ENCODE measurements around the gene DDX60. TPM values are rescaled to one million over a fixed set of nuclear protein-coding genes. Genes with fewer than 3 reads are reported as not detected.

The DDX60 gene
- total and polyA plus RNA-seq, 2 donors (not counting 3 experiments of a cell fraction or from before 2014, with no cell fraction given): 3.8 to 9.3 TPM

- Histone ChIP-seq H3K27me3 (ENCODE audit: control insufficient read depth in 2 of 2, insufficient read depth in 2 of 2, low read length in 2 of 2) (no peaks in the 10 kb centered on the region), H3K36me3 (ENCODE audit: control insufficient read depth in 2 of 2, extremely low read depth in 1 of 2, insufficient read depth in 2 of 2, low read length in 2 of 2) (peaks cover 0 to 2% of the 10 kb centered on the region in 2 experiments), H3K9me3 (replicated peaks; ENCODE audit: control insufficient read depth, insufficient read depth, low read length) (no peaks in the 10 kb centered on the region), H3K4me1 (ENCODE audit: control insufficient read depth, extremely low read depth, insufficient read depth, low read length) (no peaks in the 10 kb centered on the region), H4K20me1 (replicated peaks; ENCODE audit: control insufficient read depth, extremely low read depth, insufficient read depth, low read length) (no peaks in the 10 kb centered on the region), H2AFZ (ENCODE audit: low read depth, low read length) (no peak overlapping the region), H3K9me1 (replicated peaks; ENCODE audit: control insufficient read depth, extremely low read depth, insufficient read depth, low read length) (no peaks in the 10 kb centered on the region), H3K9ac (replicated peaks; ENCODE audit: extremely low read depth, insufficient read depth, low read length) (no peak overlapping the region), H3K79me2 (ENCODE audit: control insufficient read depth, insufficient read depth, low read length) (no peaks in the 10 kb centered on the region), H3K4me3 (replicated peaks in 1 of 3; ENCODE audit: insufficient read depth in 1 of 3, low read depth in 1 of 3, low read length in 3 of 3) (no peak overlapping the region), H3K4me2 (ENCODE audit: insufficient read depth, low read length) (no peak overlapping the region), H3K27ac (ENCODE audit: insufficient read depth, low read depth, low read length) (no peak overlapping the region)
- CTCF ChIA-PET: no interaction called here
- intact Hi-C loops (cut with micrococcal nuclease) (no loop called here), dilution Hi-C loops (cut with MboI; ENCODE audit: extremely low pct_ligation_motif_present, low sequenced_read_pairs) (no loop called here)
- FAIRE-seq: no peak
- TF ChIP-seq FOS (IDR thresholded peaks at IDR 0.05; ENCODE audit: borderline replicate concordance, insufficient read depth, low read length) (no peak), GATA2 (IDR thresholded peaks at IDR 0.05; ENCODE audit: insufficient read depth, insufficient read length, low read depth, low read length) (no peak), POLR2A (IDR thresholded peaks at IDR 0.05; ENCODE audit: low read depth, low read length) (no peak), EZH2 (IDR thresholded peaks at IDR 0.05; ENCODE audit: borderline replicate concordance, low read depth, low read length, severe bottlenecking) (no peak), CTCF (IDR thresholded peaks at IDR 0.05; ENCODE audit: extremely low read depth in 1 of 2, insufficient read depth in 1 of 2, low read depth in 1 of 2, low read length in 2 of 2) (no peak), POLR2AphosphoS5 (IDR thresholded peaks at IDR 0.05; ENCODE audit: insufficient read depth, low read depth, low read length) (no peak)
- no peak for DNase-seq (ENCODE audit: low read depth, low spot score)
- POLR2A ChIA-PET: no interaction called here
- no TSS peak for BruUV-seq (replicated peaks)
Measured at GRCh38 chr4:168367065-168367464, 48.5 kb upstream of the DDX60 start.

GRCh38 chr4:168362025-168362401 is 43.5 kb upstream of the DDX60 start:
- H3K27ac ChIP-seq (ENCODE audit: insufficient read depth, low read depth, low read length): no peak overlapping the region
- ChIA-PET POLR2A (no interaction called here), CTCF (interaction anchor here (1.6 kb wide), 1 partner anchor 27 kb away, joined by 4 read pairs; no protein-coding TSS in a partner anchor)
- no peak overlapping the region for H2AFZ ChIP-seq (ENCODE audit: low read depth, low read length)
- H3K4me3 ChIP-seq (replicated peaks in 1 of 3; ENCODE audit: insufficient read depth in 1 of 3, low read depth in 1 of 3, low read length in 3 of 3): no peak overlapping the region
- H3K9ac ChIP-seq (replicated peaks; ENCODE audit: extremely low read depth, insufficient read depth, low read length): no peak overlapping the region
- H3K9me3 ChIP-seq (replicated peaks; ENCODE audit: control insufficient read depth, insufficient read depth, low read length): no peaks in the 10 kb centered on the region
- intact Hi-C loops (cut with micrococcal nuclease) (no loop called here), dilution Hi-C loops (cut with MboI; ENCODE audit: extremely low pct_ligation_motif_present, low sequenced_read_pairs) (no loop called here)
- H3K27me3 ChIP-seq (ENCODE audit: control insufficient read depth in 2 of 2, insufficient read depth in 2 of 2, low read length in 2 of 2): no peaks in the 10 kb centered on the region
- no peaks in the 10 kb centered on the region for H3K79me2 ChIP-seq (ENCODE audit: control insufficient read depth, insufficient read depth, low read length)
- H4K20me1 ChIP-seq (replicated peaks; ENCODE audit: control insufficient read depth, extremely low read depth, insufficient read depth, low read length): no peaks in the 10 kb centered on the region
- peaks cover 0 to 17% of the 10 kb centered on the region in 2 experiments for H3K36me3 ChIP-seq (ENCODE audit: control insufficient read depth in 2 of 2, extremely low read depth in 1 of 2, insufficient read depth in 2 of 2, low read length in 2 of 2)
- H3K9me1 ChIP-seq (replicated peaks; ENCODE audit: control insufficient read depth, extremely low read depth, insufficient read depth, low read length): no peaks in the 10 kb centered on the region
- DNase-seq (ENCODE audit: low read depth, low spot score) (no peak), FAIRE-seq (no peak)
- no TSS peak for BruUV-seq (replicated peaks)
- no peak overlapping the region for H3K4me2 ChIP-seq (ENCODE audit: insufficient read depth, low read length)
- TF ChIP-seq MYC (IDR thresholded peaks at IDR 0.05; ENCODE audit: low read depth, low read length): no peak
- no peak for TF ChIP-seq POLR2A (IDR thresholded peaks at IDR 0.05; ENCODE audit: low read depth, low read length)
- no peak for TF ChIP-seq EZH2 (IDR thresholded peaks at IDR 0.05; ENCODE audit: borderline replicate concordance, low read depth, low read length, severe bottlenecking)
- TF ChIP-seq FOS (IDR thresholded peaks at IDR 0.05; ENCODE audit: borderline replicate concordance, insufficient read depth, low read length): no peak
- no peak for TF ChIP-seq JUN (IDR thresholded peaks at IDR 0.05; ENCODE audit: borderline replicate concordance, insufficient read depth, insufficient read length, low read depth)
- TF ChIP-seq GATA2 (IDR thresholded peaks at IDR 0.05; ENCODE audit: insufficient read depth, insufficient read length, low read depth, low read length): no peak
- no peak for TF ChIP-seq MAX (IDR thresholded peaks at IDR 0.05; ENCODE audit: insufficient read depth, insufficient read length)
- TF ChIP-seq POLR2AphosphoS5 (IDR thresholded peaks at IDR 0.05; ENCODE audit: insufficient read depth, low read depth, low read length): no peak
- TF ChIP-seq CTCF (IDR thresholded peaks at IDR 0.05; ENCODE audit: extremely low read depth in 1 of 2, insufficient read depth in 1 of 2, low read depth in 1 of 2, low read length in 2 of 2): no peak
- H3K4me1 ChIP-seq (ENCODE audit: control insufficient read depth, extremely low read depth, insufficient read depth, low read length): no peaks in the 10 kb centered on the region

Measured in endothelial cell of umbilical vein (primary cell).